NCI-H1105 treated with DMSO at 0.1 percent for 48 hours (cell line): ENCODE results near the gene DPP9.
"Not testable (repeated sequence)": the region's sequence is repeated elsewhere in the genome, so short reads cannot be mapped to it uniquely, and the experiment has no call there.

Source experiments
- DNase-seq: peaks from one replicate; lab custom pipeline; 2025; lab: John Stamatoyannopoulos, UW

DPP9 gene

GRCh38 chr19:4723595-4724514 lies at the start of gene DPP9:
DPP9 (minus strand) TSS chr19:4723842; CDS start chr19:4719906, 3,936 bp downstream.
- DNase-seq = peak; percentile 99

- no peak for DNase-seq
Measured at GRCh38 chr19:4773047-4773640, 49.5 kb upstream of the DPP9 start.

GRCh38 chr19:4772566-4772965 lies 48.9 kb upstream of the DPP9 start:
- no peak for DNase-seq

GRCh38 chr19:4768934-4769777 lies 45.5 kb upstream of the DPP9 start:
- DNase-seq = peak; percentile 95

GRCh38 chr19:4764393-4764660 lies 40.7 kb upstream of the DPP9 start:
- no peak for DNase-seq

GRCh38 chr19:4763021-4763420 lies 39.4 kb upstream of the DPP9 start:
- no peak for DNase-seq

- no peak for DNase-seq
Measured at GRCh38 chr19:4760285-4760650, 36.6 kb upstream of the DPP9 start.

GRCh38 chr19:4759388-4760284 lies 36.0 kb upstream of the DPP9 start:
- DNase-seq = peak; percentile 96

GRCh38 chr19:4758659-4759058 lies 35.0 kb upstream of the DPP9 start:
- DNase-seq = no peak

- DNase-seq = no peak
Measured at GRCh38 chr19:4758082-4758481, 34.4 kb upstream of the DPP9 start.

- DNase-seq = no peak
Measured at GRCh38 chr19:4755459-4755858, 31.8 kb upstream of the DPP9 start.

- DNase-seq = no peak
Measured at GRCh38 chr19:4754248-4754647, 30.6 kb upstream of the DPP9 start.

- no peak for DNase-seq
Measured at GRCh38 chr19:4749870-4750590, 26.4 kb upstream of the DPP9 start.

- DNase-seq = no peak
Measured at GRCh38 chr19:4748589-4748988, 24.9 kb upstream of the DPP9 start.

GRCh38 chr19:4748185-4748584 lies 24.5 kb upstream of the DPP9 start:
- DNase-seq = no peak

- no peak for DNase-seq
Measured at GRCh38 chr19:4745986-4746385, 22.3 kb upstream of the DPP9 start.

GRCh38 chr19:4745175-4745574 lies 21.5 kb upstream of the DPP9 start:
- not testable (repeated sequence) for DNase-seq

GRCh38 chr19:4744451-4745174 lies 21.0 kb upstream of the DPP9 start:
- no peak for DNase-seq

GRCh38 chr19:4742723-4743646 lies 19.3 kb upstream of the DPP9 start:
- DNase-seq = peak; percentile 86
